ENCODE data around the gene SRPX.

Gene SRPX

DNA sequence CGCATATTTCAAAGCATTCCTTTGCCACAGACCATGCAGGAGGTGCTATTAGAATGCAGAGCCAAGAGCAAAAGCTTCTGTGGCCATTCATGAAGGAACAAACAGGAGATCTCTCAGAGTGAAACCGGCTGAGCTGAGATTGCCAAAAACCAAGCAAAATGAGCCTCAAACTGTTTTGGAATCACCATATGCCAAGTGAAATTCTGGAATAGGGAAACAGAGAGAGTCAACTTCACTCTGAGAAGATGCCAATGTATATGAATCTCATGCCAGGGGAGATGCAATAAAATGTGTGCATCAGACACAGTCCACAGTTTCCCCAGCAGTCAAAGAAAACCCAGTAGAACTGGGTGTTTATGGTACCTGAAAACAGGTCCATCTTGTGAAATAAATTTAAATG lies 42.3 kb downstream of the SRPX start:
- TF ChIP-seq ZNF274 (IDR thresholded peaks at IDR 0.05; ENCODE audit: low read depth, low read length), result no peak
- H3K4me3 ChIP-seq (ENCODE audit: low read length), result no peak overlapping the region

- H3K4me3 ChIP-seq (ENCODE audit: low read length), result no peak overlapping the region
- no peak for TF ChIP-seq ZNF274 (IDR thresholded peaks at IDR 0.05; ENCODE audit: low read depth, low read length)
Measured at GRCh38 chrX:38175139-38175538, 45.5 kb downstream of the SRPX start.

DNA sequence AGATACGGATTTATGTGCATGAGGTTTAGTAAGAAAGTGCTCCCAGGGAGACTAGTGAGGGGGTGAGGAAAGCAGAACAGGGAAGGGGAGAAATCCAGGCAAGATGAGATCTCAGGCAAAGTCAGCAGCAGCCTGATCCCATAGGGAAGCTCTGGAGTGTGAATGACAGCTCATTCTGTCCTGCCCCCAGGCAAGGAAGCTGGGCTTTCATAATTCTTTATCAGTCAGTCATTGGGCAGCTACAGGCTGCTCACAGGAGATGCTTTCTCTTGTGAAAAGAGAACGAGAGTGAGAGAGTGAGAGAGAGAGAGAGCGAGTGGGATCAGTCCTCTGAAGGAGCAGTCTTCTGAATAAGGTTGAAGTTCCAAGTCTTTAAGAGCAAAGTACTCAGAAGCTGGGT lies 48.1 kb downstream of the SRPX start:
- TF ChIP-seq ZNF274 (IDR thresholded peaks at IDR 0.05; ENCODE audit: low read depth, low read length), result no peak
- H3K4me3 ChIP-seq (ENCODE audit: low read length), result no peak overlapping the region

- no peak for TF ChIP-seq ZNF274 (IDR thresholded peaks at IDR 0.05; ENCODE audit: low read depth, low read length)
- H3K4me3 ChIP-seq (ENCODE audit: low read length), result no peak overlapping the region
Measured at GRCh38 chrX:38170556-38170955, 50.1 kb downstream of the SRPX start.

DNA sequence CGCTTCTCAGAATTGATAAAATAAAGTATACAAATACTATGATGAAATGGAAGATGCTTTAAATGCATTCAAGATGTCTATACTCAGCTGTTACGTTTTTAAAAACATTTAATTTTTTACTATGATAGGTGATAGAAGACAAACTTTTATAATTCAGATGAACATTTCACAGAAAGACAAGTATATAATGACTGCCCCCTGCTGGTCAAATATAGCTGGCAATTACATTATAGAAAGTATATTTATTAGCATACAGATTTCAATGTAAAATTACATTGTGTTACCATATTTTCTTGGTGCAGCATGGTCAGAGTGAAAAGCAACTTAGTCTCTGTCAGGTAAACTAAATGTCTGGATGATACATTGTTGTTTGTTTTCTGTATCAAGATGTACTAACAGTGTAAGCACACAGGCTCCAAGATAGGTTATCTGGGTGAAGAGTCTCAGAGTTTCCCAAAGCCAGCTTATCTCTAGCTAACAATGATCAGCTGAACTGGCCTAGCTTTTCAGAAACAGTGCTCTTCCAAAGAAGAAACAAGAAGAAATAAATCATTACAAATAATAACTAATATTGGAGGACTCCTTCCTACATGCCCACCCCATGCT lies 54.1 kb downstream of the SRPX start:
- no peak overlapping the region for H3K4me3 ChIP-seq (ENCODE audit: low read length)
- TF ChIP-seq ZNF274 (IDR thresholded peaks at IDR 0.05; ENCODE audit: low read depth, low read length), result no peak

GRCh38 chrX:38165023-38165422 lies 55.6 kb downstream of the SRPX start:
- H3K4me3 ChIP-seq (ENCODE audit: low read length), result no peak overlapping the region
- TF ChIP-seq ZNF274 (IDR thresholded peaks at IDR 0.05; ENCODE audit: low read depth, low read length), result no peak

DNA sequence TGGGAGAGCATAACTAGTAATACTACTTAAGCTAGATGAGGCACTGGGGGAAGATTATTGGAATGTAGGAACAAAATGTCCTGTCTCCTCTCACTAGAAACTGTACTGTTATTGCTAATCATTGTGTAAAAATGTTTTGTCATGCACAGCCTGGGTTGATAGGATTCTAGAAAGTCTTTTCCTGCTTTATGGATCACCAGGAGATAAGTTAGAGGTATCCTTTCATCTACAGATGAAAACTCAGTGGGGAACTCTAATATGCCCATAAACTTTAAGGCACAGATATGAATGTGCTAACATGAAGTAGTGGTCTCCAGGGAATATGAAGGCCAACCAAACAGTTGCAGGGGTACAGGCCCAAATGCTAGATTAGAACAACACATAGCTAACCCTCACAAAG lies 57.5 kb downstream of the SRPX start:
- no peak for TF ChIP-seq ZNF274 (IDR thresholded peaks at IDR 0.05; ENCODE audit: low read depth, low read length)
- no peak overlapping the region for H3K4me3 ChIP-seq (ENCODE audit: low read length)

DNA sequence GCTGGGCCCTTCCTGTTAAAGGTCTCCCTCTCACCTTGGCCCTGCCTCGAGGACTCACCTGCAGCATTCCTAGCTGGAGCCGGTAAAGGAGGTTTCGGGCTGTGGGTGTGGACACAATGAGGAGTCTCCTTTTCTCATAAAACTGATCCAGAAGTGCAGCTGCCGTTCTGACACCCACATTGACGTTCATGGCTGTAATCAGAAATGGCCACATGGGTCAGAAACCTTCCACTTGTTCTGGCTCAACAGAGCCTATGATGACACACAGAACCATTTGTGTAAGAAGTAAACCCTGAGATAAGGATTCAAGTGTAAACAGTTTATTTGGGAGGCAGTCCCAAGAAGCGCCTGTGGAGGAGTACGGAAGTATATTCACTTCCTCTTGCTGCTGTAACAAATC lies 63.8 kb downstream of the SRPX start:
- H3K4me3 ChIP-seq (ENCODE audit: low read length), result no peak overlapping the region
- TF ChIP-seq ZNF274 (IDR thresholded peaks at IDR 0.05; ENCODE audit: low read depth, low read length), result no peak

DNA sequence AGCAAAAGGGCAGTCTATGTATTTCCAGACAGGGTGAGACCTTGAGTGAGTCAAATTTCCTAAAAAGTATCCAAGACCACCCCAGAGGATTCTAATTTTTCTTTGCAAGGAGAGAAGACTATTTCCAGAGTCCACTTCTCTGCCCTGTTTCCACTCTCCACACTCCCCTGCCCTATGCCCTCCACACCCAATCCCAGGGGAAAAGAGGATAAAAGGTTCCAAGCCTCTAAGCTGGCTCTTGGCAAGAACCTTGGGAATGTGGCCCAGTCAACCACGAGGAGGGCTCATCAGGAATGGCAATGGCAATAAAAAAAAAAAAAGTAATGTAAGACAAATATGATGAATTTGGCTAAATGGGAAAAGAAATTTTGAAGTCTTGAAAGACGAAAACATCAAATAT lies 65.9 kb downstream of the SRPX start:
- no peak overlapping the region for H3K4me3 ChIP-seq (ENCODE audit: low read length)
- TF ChIP-seq ZNF274 (IDR thresholded peaks at IDR 0.05; ENCODE audit: low read depth, low read length), result no peak

DNA sequence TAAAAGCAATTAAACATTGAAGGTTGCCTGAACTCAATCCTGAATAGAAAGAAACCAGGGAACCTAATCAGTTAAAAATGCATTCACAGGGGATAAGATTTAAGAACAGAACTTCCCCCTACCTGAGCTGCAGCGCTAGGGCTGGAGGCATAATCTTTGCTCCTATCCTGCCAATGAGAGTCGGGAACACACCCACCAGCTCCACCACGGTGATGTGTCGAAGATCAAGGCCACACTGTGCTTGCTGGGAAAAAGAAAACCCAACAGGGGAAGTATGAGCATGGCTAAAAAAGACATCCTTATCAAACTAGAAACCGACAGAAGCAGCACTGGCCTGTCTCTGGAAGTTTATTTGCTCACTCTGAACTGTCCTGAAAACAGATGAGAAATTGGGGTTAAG lies 66.3 kb downstream of the SRPX start:
- H3K4me3 ChIP-seq (ENCODE audit: low read length), result no peak overlapping the region
- TF ChIP-seq ZNF274 (IDR thresholded peaks at IDR 0.05; ENCODE audit: low read depth, low read length), result no peak

DNA sequence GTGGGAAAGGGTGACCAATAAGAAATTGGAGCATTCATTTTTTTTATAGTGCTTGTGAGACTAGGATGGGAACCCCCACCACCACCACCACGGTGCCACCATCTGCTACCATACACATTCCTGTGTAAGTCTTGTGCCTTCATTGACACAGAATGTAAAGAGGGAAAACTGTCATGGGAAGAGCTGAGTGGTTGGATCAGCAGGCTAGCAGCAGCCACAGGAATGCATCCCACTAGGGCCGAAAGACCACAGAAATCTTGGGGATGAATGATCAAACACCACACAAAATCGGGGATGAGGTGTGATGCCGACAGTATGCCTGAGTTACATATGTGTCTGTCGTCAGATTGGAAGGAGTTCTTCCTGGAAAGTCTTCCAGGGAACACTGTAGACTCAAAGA lies 69.2 kb downstream of the SRPX start:
- H3K4me3 ChIP-seq (ENCODE audit: low read length), result no peak overlapping the region
- no peak for TF ChIP-seq ZNF274 (IDR thresholded peaks at IDR 0.05; ENCODE audit: low read depth, low read length)

- TF ChIP-seq ZNF274 (IDR thresholded peaks at IDR 0.05; ENCODE audit: low read depth, low read length), result no peak
- no peak overlapping the region for H3K4me3 ChIP-seq (ENCODE audit: low read length)
Measured at GRCh38 chrX:38150993-38151392, 69.7 kb downstream of the SRPX start.

GRCh38 chrX:38149016-38149415 lies 71.7 kb downstream of the SRPX start:
- no peak for TF ChIP-seq ZNF274 (IDR thresholded peaks at IDR 0.05; ENCODE audit: low read depth, low read length)
- no peak overlapping the region for H3K4me3 ChIP-seq (ENCODE audit: low read length)

GRCh38 chrX:38142610-38143009 lies 78.1 kb downstream of the SRPX start:
- H3K4me3 ChIP-seq (ENCODE audit: low read length), result no peak overlapping the region
- TF ChIP-seq ZNF274 (IDR thresholded peaks at IDR 0.05; ENCODE audit: low read depth, low read length), result no peak

GRCh38 chrX:38138900-38139299 lies 81.8 kb downstream of the SRPX start:
- H3K4me3 ChIP-seq (ENCODE audit: low read length), result no peak overlapping the region
- TF ChIP-seq ZNF274 (IDR thresholded peaks at IDR 0.05; ENCODE audit: low read depth, low read length), result no peak

GRCh38 chrX:38138157-38138891 lies 82.3 kb downstream of the SRPX start:
- TF ChIP-seq ZNF274 (IDR thresholded peaks at IDR 0.05; ENCODE audit: low read depth, low read length), result no peak

More at GRCh38 chrX:38138157-38138891, 82.3 kb downstream of the SRPX start:
- H3K4me3 ChIP-seq (ENCODE audit: low read length), result no peak overlapping the region

Data from GM08714 (cell line).